K562 (cell line): ENCODE measurements around the gene MCCD1. TPM values are rescaled to one million over a fixed set of nuclear protein-coding genes. Genes with fewer than 3 reads are reported as not detected.

ENCODE experiments used
- C11orf30 ChIP-seq: fragments of 450-650 bp; IDR thresholded peaks from 2 replicates; pipeline ENCODE4 v1.6.1; 2016; ENCODE audit warnings: low read depth, mild to moderate bottlenecking
- CUX1 ChIP-seq: fragments of 200-800 bp; sonication (Bioruptor generic); IDR thresholded peaks from 2 replicates; pipeline ENCODE4 v1.6.1; 2016; ENCODE audit warnings: missing genetic modification characterization, missing compliant biosample characterization
- ETV5 ChIP-seq: sonication (generic); formaldehyde crosslinking; IDR thresholded peaks from 2 replicates; pipeline ENCODE4 v1.4.0; 2020; ENCODE audit warnings: low read depth, mild to moderate bottlenecking, missing genetic modification reagents
- HMG20B ChIP-seq: fragments of 250-450 bp; sonication (Bioruptor Pico); IDR thresholded peaks from 2 replicates; pipeline ENCODE4 v1.5.0; 2021; ENCODE audit warnings: mild to moderate bottlenecking
- MAZ ChIP-seq, 2 experiments: fragments of 450-650 bp in 1 of 2; sonication (generic) in 1 of 2; formaldehyde crosslinking; IDR thresholded peaks in 1 of 2; conservative IDR thresholded peaks in 1 of 2; 2 replicates each; pipeline versions ENCODE4 v1.4.0 to v1.5.0; 2020; ENCODE audit warnings: mild to moderate bottlenecking in 1 of 2, missing genetic modification reagents in 1 of 2
- PBX2 ChIP-seq, 2 experiments: IDR thresholded peaks in 1 of 2; conservative IDR thresholded peaks in 1 of 2; 2 replicates each; pipeline ENCODE4 v1.6.1; 2016; ENCODE audit warnings: low read depth in 2 of 2, mild to moderate bottlenecking in 1 of 2, missing compliant biosample characterization in 1 of 2, missing genetic modification characterization in 1 of 2, moderate library complexity in 1 of 2
- RBM22 ChIP-seq: fragments of 200-400 bp; formaldehyde crosslinking; IDR thresholded peaks from 2 replicates; pipeline ENCODE4 v1.6.1; 2018; ENCODE audit warnings: low read length, low read depth; ENCODE audit not compliant: poor library complexity, severe bottlenecking
- YY1 ChIP-seq, 3 experiments: IDR thresholded peaks; 2 replicates each; pipeline ENCODE4 v1.6.1; 2011; ENCODE audit warnings: low read length in 2 of 3, mild to moderate bottlenecking in 2 of 3, moderate library complexity in 2 of 3, borderline replicate concordance in 1 of 3, control low read depth in 1 of 3, low read depth in 1 of 3; ENCODE audit not compliant: insufficient read depth in 3 of 3, insufficient replicate concordance in 2 of 3, control insufficient read depth in 1 of 3, insufficient read length in 1 of 3; ENCODE audit errors: extremely low read depth in 1 of 3
- ZKSCAN3 ChIP-seq: fragments of 250-450 bp; sonication (Bioruptor Pico); IDR thresholded peaks from 2 replicates; pipeline ENCODE4 v1.4.0; 2020
- ZNF121 ChIP-seq: sonication (generic); formaldehyde crosslinking; conservative IDR thresholded peaks from 2 replicates; pipeline ENCODE4 v1.8.0; 2022; ENCODE audit warnings: missing genetic modification reagents
- polyA plus RNA-seq, 8 experiments: library from polyadenylated mRNA; depleted of rRNA in 4 of 8; stranded (reverse) in 5 of 8; unstranded in 3 of 8; fragments of >200 nt; fragmentation: Nextera tagmentation in 2 of 8; fragmentation: Illumina TruSeq in 1 of 8; extraction: Ambion mirVana in 2 of 8; extraction: Trizol in 1 of 8; gene quantifications; 2 replicates each; pipeline versions ENCODE4 v1.2.1 to v1.2.3, GENCODE V29; 2011 to 2014; ENCODE audit warnings: inconsistent platforms in 1 of 8, missing spikeins in 1 of 8
- total RNA-seq, 7 experiments: library from RNA; depleted of rRNA in 6 of 7; stranded (reverse); fragments of >200 nt in 6 of 7; fragmentation: Illumina TruSeq in 2 of 7; extraction: Trizol in 2 of 7; gene quantifications; 2 replicates each; pipeline versions ENCODE4 v1.2.1 to v1.2.3, GENCODE V29; 2011 to 2021; ENCODE audit warnings: low replicate concordance in 1 of 7
- TF ChIP-seq, protein P1 (sequence below): fragments of 250-450 bp; sonication (Bioruptor Pico); IDR thresholded peaks from 2 replicates; pipeline ENCODE4 v1.8.0; 2022; ENCODE audit warnings: moderate library complexity, mild to moderate bottlenecking, inconsistent platforms

MCCD1 gene
- total and polyA plus RNA-seq, 9 of the 15 experiments (the other 6 are each of a cell fraction or from before 2014, with no cell fraction given), result not detected

- no peak; the same call in 1 of the 2 replicates for TF ChIP-seq ETV5 (CRISPR knock-in tag)
- TF ChIP-seq ZKSCAN3 (CRISPR knock-in tag), result no peak
- peak in 1 of 2 experiments; percentile 20; a peak in 2 of 4 replicates for TF ChIP-seq MAZ (CRISPR knock-in tag; conservative IDR thresholded peaks at IDR 0.05 in 1 of 2, IDR thresholded peaks at IDR 0.05 in 1 of 2)
- TF ChIP-seq CUX1 (CRISPR knock-in tag), result no peak
- TF ChIP-seq PBX2 (CRISPR knock-in tag; IDR thresholded peaks at IDR 0.05; ENCODE audit: low read depth), result no peak
- no peak for TF ChIP-seq PBX2 (tag; conservative IDR thresholded peaks at IDR 0.05; ENCODE audit: low read depth)
- TF ChIP-seq YY1 (IDR thresholded peaks at IDR 0.05; ENCODE audit: borderline replicate concordance in 1 of 3, control insufficient read depth in 1 of 3, extremely low read depth in 1 of 3, insufficient read depth in 3 of 3, insufficient read length in 1 of 3, insufficient replicate concordance in 2 of 3, low read depth in 1 of 3, low read length in 2 of 3), result no peak
- TF ChIP-seq C11orf30, result no peak
- TF ChIP-seq HMG20B (CRISPR knock-in tag), result no peak
- no peak for TF ChIP-seq RBM22
- no peak for TF ChIP-seq ZNF121 (CRISPR knock-in tag)
- TF ChIP-seq, protein P1, sequence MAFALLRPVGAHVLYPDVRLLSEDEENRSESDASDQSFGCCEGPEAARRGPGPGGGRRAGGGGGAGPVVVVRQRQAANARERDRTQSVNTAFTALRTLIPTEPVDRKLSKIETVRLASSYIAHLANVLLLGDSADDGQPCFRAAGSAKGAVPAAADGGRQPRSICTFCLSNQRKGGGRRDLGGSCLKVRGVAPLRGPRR, result no peak
These were observed 31.0 kb upstream of the MCCD1 start, which contains the start of gene MICB (continued) for GRCh38 chr6:31497531-31498476.
